ENCODE measurements around the gene SAA2. TPM values are rescaled to one million over a fixed set of nuclear protein-coding genes. Genes with fewer than 3 reads are reported as not detected.
A peak's percentile ranks its signal among the peaks of the same experiment; 100 is the strongest.

The SAA2 gene
- total RNA-seq, 6 experiments from 2014 or later = 3,864 to 26,600 (median 17,359) TPM

DNA sequence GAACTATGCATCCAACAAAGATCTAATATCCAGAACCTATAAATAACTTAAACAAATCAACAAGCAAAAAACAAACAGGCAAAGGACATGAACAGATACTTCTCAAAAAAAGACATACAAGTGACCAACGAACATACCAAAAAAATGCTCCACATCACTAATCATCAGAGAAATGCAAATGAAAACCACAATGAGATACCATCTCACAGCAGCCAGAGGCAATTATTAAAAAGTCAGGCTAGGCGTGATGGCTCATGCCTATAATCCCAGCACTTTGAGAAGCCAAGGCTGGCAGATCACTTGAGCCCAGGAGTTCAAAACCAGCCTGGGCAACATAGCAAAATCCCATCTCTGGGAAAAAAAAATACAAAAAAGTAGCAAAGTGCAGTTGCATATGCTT, 22.6 kb downstream of the SAA2 start:
- Histone ChIP-seq H3K9me3 (no peaks in the 10 kb centered on the region), H3K27ac (no peak overlapping the region), H3K4me1 (peaks cover 0 to 20% (median 7%) of the 10 kb centered on the region in 4 donors), H3K4me3 (no peak overlapping the region), H3K27me3 (no peaks in the 10 kb centered on the region), H3K36me3 (no peaks in the 10 kb centered on the region)
- TF ChIP-seq POLR2A (IDR thresholded peaks at IDR 0.05) = no peak
- TF ChIP-seq, protein P1, sequence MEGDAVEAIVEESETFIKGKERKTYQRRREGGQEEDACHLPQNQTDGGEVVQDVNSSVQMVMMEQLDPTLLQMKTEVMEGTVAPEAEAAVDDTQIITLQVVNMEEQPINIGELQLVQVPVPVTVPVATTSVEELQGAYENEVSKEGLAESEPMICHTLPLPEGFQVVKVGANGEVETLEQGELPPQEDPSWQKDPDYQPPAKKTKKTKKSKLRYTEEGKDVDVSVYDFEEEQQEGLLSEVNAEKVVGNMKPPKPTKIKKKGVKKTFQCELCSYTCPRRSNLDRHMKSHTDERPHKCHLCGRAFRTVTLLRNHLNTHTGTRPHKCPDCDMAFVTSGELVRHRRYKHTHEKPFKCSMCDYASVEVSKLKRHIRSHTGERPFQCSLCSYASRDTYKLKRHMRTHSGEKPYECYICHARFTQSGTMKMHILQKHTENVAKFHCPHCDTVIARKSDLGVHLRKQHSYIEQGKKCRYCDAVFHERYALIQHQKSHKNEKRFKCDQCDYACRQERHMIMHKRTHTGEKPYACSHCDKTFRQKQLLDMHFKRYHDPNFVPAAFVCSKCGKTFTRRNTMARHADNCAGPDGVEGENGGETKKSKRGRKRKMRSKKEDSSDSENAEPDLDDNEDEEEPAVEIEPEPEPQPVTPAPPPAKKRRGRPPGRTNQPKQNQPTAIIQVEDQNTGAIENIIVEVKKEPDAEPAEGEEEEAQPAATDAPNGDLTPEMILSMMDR (IDR thresholded peaks at IDR 0.05) = no peak
- intact Hi-C loops (cut with DNase I) = no loop called here
- no peak for ATAC-seq
- no peak for DNase-seq
- 46% methylated on average over 1 of the region's 2 CpGs for WGBS (ENCODE audit: insufficient coverage, low coverage, low lambda C conversion rate, missing lambda C conversion rate)

DNA sequence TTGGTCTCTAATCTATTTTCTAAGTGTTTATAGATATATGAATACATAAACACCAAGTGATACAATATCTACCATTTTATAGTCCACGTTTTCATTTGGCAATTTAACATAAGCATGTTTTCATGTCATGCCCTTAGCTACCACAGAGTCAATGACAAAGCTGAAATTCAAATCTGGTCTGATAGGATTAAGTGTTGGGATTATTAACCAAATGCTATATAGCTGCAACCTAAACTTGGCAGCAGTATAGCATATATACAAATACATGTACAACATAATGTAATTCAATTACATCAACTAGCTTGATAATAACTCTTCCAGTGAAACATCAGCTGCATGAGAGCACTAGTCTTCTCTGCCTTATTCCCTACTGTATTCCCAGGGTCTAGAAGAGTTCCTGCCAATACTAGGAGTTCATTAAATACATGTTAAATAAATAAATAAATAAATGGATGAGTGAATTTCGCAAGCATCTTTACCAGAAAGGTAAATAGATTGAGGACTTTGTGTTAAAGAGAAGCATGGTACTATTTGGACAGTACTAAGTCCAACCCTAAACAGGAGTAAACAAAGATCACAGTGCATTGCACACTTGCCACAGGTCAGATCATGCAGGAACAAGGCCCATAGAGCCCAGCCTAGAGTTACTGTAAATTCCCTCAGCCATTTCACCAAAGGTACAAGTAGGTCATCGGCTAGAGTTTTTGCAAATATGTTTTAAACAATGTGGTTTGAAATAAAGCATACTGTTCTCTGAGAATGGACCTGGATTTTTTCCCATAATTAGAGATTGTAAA, 24.7 kb downstream of the SAA2 start:
- no peak for TF ChIP-seq POLR2A (IDR thresholded peaks at IDR 0.05)
- TF ChIP-seq, protein P1 (IDR thresholded peaks at IDR 0.05) = no peak
- DNase-seq (no peak), ATAC-seq (peak; percentile 90 to 96 (median 94))
- H3K4me1 ChIP-seq = peaks cover 0 to 20% (median 7%) of the 10 kb centered on the region in 4 donors
- intact Hi-C loops (cut with DNase I) = no loop called here
- no peak overlapping the region for H3K4me3 ChIP-seq
- H3K9me3 ChIP-seq = no peaks in the 10 kb centered on the region
- peak overlapping the region in 2 of 3 donors; percentile 53 to 55 for H3K27ac ChIP-seq
- no peaks in the 10 kb centered on the region for H3K27me3 ChIP-seq
- 28% methylated on average over 3 of the region's 3 CpGs for WGBS (ENCODE audit: insufficient coverage, low coverage, low lambda C conversion rate, missing lambda C conversion rate)
- no peaks in the 10 kb centered on the region for H3K36me3 ChIP-seq

DNA sequence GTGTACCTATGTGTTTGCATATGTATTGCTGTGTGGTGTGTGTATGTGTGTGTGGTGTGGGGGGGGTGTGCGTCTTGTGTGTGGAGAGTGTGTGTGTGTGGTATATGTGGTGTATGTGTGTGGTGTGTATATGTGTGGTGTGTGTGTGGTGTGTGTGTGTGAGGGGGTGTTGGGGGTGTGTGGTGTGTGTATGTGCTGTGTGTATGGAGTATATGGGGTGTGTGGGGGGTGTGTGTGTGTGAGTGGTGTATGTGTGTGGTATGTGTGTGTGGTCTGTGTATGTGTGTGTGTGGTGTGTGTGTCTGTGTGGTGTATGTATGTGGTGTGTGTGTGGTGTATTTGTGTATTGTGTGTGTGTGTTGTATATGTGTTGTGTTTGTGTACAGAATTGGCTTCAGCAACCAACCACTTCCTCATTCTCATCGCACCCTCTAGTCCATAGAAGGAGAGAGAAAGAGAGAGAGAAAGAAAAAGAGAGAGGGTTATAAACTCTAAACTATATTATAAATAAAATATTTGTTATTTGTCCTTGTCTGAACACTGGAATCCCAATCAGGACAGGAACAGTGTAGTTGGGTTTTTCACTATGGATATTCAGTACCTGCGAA, 25.6 kb downstream of the SAA2 start:
- H3K4me3 ChIP-seq = no peak overlapping the region
- ATAC-seq = no peak
- WGBS (ENCODE audit: insufficient coverage, low coverage, low lambda C conversion rate, missing lambda C conversion rate) = 69% methylated on average over 3 of the region's 3 CpGs

DNA sequence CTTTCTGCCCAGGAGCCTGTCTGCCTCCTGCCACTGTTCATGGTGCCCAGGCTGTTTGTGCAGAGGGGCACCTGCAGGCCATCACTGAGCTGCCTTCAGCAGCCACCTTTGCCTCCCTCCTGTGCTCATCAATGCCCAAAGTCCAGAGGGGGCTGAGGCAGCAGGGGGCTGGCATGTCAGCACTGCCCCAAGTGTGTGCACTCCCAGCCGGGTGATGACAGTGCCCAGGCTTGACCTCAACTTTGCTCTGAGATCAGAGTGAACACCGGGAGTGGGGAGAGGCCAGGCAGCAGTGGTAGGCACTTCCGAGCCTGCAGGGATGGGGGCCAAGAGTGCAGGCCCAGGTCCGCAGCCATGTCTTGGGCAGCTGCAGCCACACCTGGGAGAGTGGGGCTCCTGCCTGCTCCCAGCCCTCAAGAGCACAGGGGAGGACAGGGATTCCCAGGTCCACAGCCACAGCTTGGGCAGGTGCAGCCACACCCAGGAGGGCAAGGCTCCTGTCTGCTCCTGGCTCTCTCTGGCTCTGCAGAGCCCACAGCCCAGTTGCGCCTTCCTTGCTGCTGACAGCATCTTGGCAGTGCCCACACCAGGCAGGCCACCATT, 27.1 kb downstream of the SAA2 start:
- ATAC-seq (peak in 2 of 4 donors; percentile 13 to 14), DNase-seq (no peak)
- Histone ChIP-seq H3K27ac (no peak overlapping the region), H3K4me3 (no peak overlapping the region), H3K36me3 (no peaks in the 10 kb centered on the region), H3K4me1 (peaks cover 0 to 20% (median 7%) of the 10 kb centered on the region in 4 donors), H3K27me3 (no peaks in the 10 kb centered on the region), H3K9me3 (no peaks in the 10 kb centered on the region)
- WGBS (ENCODE audit: insufficient coverage, low coverage, low lambda C conversion rate, missing lambda C conversion rate) = no CpG with 5 or more reads among the region's 5 CpGs
- no peak for TF ChIP-seq POLR2A (IDR thresholded peaks at IDR 0.05)
- TF ChIP-seq, protein P1 (IDR thresholded peaks at IDR 0.05) = no peak
- intact Hi-C loops (cut with DNase I) = no loop called here

More for the DNA sequence above, 25.6 kb downstream of the SAA2 start:
- Histone ChIP-seq H3K36me3 (no peaks in the 10 kb centered on the region), H3K27ac (no peak overlapping the region), H3K9me3 (no peaks in the 10 kb centered on the region), H3K27me3 (no peaks in the 10 kb centered on the region), H3K4me1 (peaks cover 0 to 20% (median 7%) of the 10 kb centered on the region in 4 donors)
- intact Hi-C loops (cut with DNase I) = no loop called here
- no peak for DNase-seq
- TF ChIP-seq POLR2A (IDR thresholded peaks at IDR 0.05) = no peak
- TF ChIP-seq, protein P1 (IDR thresholded peaks at IDR 0.05) = no peak
